Kidney epithelial cell (primary cell): ENCODE results near the gene MYPN. TPM values are rescaled to one million over a fixed set of nuclear protein-coding genes. Genes with fewer than 3 reads are reported as not detected.
A peak's percentile ranks its signal among the peaks of the same experiment; 100 is the strongest.

Experiments used
- DNase-seq: peaks from one replicate; pipeline ENCODE4 v3.0.0-alpha.2; 2010; ENCODE audit warnings: low read depth
- H3K27me3 ChIP-seq: 2 replicates; pipeline ENCODE4 v1.6.0; 2011; ENCODE audit warnings: low read length; ENCODE audit not compliant: control insufficient read depth, insufficient read depth
- H3K36me3 ChIP-seq: 2 replicates; pipeline ENCODE4 v1.5.1; 2011; ENCODE audit warnings: low read length; ENCODE audit not compliant: control insufficient read depth, insufficient read depth
- H3K4me3 ChIP-seq: 2 replicates; pipeline ENCODE4 v1.5.1; 2011; ENCODE audit warnings: low read depth, mild to moderate bottlenecking, control low read depth, low read length
- total RNA-seq: library from RNA; depleted of rRNA; stranded (reverse); fragments of >200 nt; gene quantifications from 2 replicates; pipeline ENCODE4 v1.2.3, GENCODE V29; 2015
- TF ChIP-seq, protein P1 (sequence below): IDR thresholded peaks from 2 replicates; pipeline ENCODE4 v1.5.1; 2011; ENCODE audit warnings: mild to moderate bottlenecking, moderate library complexity, low read length, control low read depth, inconsistent platforms; ENCODE audit not compliant: insufficient read depth, poor library complexity, severe bottlenecking

MYPN gene
- total RNA-seq, 1 donor from 2014 or later = 0.04 TPM

DNA sequence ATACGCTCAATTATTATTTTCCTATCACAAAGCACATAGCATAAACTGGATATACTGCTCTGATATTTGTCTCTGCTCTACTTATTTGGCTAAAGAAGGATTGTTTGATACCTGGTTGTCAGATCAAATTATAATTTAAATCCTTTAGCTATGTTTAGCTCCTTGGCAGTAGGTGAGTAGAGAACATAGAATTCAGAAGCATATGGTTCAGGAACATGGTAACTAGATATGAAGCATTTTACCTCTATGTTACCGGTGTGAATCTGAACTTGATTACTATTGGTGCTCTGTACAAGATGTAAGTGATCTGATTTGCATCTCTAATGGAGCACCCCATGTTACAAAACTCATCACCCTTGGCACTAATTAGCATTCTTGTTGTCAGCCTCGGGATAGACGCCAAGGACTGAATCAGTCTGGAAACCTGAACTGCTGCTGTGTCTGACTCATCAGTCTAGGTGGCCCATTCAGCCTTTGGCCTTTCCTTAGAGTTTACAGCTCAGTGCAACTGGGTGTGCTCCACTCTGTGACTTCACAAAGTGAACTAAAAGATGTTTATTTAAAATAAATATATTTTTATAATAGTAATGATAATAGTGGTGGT, 12.3 kb upstream of the MYPN start:
- DNase-seq = peak; percentile 82
- Histone ChIP-seq H3K27me3 (no peaks in the 10 kb centered on the region), H3K4me3 (no peak overlapping the region), H3K36me3 (no peaks in the 10 kb centered on the region)
- TF ChIP-seq, protein P1, sequence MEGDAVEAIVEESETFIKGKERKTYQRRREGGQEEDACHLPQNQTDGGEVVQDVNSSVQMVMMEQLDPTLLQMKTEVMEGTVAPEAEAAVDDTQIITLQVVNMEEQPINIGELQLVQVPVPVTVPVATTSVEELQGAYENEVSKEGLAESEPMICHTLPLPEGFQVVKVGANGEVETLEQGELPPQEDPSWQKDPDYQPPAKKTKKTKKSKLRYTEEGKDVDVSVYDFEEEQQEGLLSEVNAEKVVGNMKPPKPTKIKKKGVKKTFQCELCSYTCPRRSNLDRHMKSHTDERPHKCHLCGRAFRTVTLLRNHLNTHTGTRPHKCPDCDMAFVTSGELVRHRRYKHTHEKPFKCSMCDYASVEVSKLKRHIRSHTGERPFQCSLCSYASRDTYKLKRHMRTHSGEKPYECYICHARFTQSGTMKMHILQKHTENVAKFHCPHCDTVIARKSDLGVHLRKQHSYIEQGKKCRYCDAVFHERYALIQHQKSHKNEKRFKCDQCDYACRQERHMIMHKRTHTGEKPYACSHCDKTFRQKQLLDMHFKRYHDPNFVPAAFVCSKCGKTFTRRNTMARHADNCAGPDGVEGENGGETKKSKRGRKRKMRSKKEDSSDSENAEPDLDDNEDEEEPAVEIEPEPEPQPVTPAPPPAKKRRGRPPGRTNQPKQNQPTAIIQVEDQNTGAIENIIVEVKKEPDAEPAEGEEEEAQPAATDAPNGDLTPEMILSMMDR = no peak

DNA sequence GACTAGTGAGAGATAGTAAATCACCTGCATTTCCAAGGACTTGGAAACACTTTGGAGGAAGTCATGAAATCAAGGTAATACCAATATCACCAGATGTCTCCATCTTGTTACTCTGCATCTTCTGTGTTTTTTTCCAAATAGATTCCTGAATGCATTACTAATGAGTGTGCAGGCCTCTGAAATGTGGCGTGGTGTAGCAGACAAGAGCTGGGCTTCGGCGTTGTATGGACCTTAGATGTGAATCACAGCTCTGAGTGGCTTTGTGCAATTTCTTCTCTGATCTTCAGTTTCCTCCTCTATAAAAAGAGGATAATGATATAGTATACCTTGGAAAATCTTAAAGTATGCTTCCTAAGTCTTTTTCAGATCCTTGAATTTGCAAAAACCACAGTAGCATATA, 9.6 kb upstream of the MYPN start:
- no peak for DNase-seq
- Histone ChIP-seq H3K36me3 (no peaks in the 10 kb centered on the region), H3K27me3 (no peaks in the 10 kb centered on the region), H3K4me3 (no peak overlapping the region)
- TF ChIP-seq, protein P1 = no peak

DNA sequence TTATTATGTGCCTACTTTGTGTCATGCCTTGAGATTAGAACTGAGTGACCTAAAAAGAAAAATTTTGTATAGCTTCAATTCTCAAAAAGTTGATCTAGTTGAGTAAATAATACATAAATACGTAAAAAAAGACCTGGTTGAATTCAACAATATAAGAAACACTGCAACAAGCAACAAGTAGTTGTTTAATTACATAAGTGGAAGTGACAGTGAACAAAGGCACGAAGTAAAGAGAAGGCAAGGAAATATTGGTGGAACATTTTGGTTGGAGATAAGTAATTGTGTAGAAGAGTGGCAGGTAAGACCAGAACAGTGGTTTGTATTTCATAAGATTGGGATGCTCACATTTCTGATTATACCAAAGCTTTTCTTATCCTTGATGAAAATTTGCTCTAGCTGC, 8.2 kb upstream of the MYPN start:
- Histone ChIP-seq H3K27me3 (no peaks in the 10 kb centered on the region), H3K36me3 (no peaks in the 10 kb centered on the region), H3K4me3 (no peak overlapping the region)
- DNase-seq = no peak
- TF ChIP-seq, protein P1 = no peak

DNA sequence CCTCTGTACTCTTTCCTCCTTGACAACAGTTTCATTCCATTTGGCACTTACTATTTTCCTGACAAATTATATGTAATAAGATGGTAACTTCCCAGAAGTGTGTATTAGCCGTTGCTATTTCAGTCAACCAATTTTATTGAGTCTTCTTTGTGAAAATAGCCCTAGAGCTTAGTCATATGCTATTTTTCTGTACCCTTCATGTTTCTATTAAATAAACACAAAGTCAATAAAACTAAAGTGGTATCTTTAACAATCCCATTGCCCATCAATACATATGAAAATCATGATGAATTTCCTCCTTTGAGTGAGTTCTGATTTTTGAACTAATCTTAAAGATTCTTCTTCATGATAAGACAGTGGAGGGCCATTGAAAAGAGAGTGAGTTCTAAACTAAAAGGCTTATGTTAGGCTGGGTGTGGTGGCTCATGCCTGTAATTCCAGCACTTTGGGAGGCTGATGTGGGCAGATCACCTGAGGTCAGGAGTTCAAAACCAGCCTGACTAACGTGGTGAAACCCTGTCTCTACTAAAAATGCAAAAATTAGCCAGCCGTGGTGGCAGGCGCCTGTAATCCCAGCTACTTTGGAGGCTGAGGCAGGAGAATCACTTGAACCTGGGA, 5.9 kb upstream of the MYPN start:
- TF ChIP-seq, protein P1 = no peak
- no peak overlapping the region for H3K4me3 ChIP-seq
- H3K27me3 ChIP-seq = no peaks in the 10 kb centered on the region
- DNase-seq = no peak
- no peaks in the 10 kb centered on the region for H3K36me3 ChIP-seq

DNA sequence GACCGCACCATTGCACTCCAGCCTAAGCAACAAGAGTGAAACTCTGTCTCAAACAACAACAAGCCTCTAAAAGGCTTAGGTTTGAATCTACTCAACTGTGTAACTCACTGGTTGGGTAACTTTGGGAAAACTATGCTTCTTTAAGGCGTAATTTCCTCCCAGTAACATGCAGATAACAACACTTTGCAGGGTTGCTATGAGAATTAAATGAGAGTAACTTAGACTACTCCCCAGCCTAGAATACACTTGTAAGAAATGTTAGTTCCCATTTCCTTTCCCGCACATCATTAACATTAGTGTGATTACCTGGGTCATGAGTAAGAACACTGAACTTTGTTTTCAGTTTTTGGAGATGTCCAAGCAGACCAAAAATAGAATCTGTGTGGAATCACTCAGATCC, 5.4 kb upstream of the MYPN start:
- TF ChIP-seq, protein P1 = no peak
- DNase-seq = no peak
- H3K27me3 ChIP-seq = no peaks in the 10 kb centered on the region
- no peak overlapping the region for H3K4me3 ChIP-seq
- H3K36me3 ChIP-seq = no peaks in the 10 kb centered on the region

DNA sequence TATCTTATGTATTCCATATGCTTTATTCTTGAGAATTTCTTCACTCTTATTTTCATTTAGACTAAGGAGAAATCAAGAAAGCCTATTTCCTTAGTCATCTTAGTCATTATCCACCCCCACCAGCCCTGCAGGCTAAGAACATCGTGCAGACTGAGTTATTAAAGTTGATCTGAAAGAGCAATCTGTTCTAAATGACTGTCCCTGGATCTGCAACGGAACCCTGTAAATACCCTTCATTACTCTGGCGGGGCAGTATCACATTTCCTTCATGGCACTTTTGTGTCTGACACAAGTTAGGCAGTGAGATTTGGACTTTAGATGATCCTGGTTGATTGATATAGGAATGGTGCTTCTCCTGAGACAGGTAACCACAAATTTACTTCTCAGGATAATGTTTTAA, 3.5 kb upstream of the MYPN start:
- H3K27me3 ChIP-seq = no peaks in the 10 kb centered on the region
- TF ChIP-seq, protein P1 = no peak
- no peak for DNase-seq
- H3K36me3 ChIP-seq = no peaks in the 10 kb centered on the region
- no peak overlapping the region for H3K4me3 ChIP-seq
